Transverse colon (tissue), 3 donors: Measurements from ENCODE around the gene LAMA2.

Source experiments
- POLR2A ChIP-seq: fragments of 450-650 bp; IDR thresholded peaks from one replicate; pipeline ENCODE4 v1.6.1; 2016; ENCODE audit warnings: antibody characterized with exemption, mild to moderate bottlenecking, moderate library complexity
- TF ChIP-seq, protein P1 (sequence below), 5 experiments: fragments of 200-600 bp in 3 of 5; fragments of 450-650 bp in 2 of 5; sonication (generic) in 3 of 5; IDR thresholded peaks; 1 replicate in 2 of 5; 2 replicates in 3 of 5; pipeline ENCODE4 v1.5.1; 2016 to 2017; ENCODE audit warnings: antibody characterized with exemption in 5 of 5, inconsistent platforms in 3 of 5, mild to moderate bottlenecking in 2 of 5, moderate library complexity in 1 of 5

- TF ChIP-seq, protein P1, sequence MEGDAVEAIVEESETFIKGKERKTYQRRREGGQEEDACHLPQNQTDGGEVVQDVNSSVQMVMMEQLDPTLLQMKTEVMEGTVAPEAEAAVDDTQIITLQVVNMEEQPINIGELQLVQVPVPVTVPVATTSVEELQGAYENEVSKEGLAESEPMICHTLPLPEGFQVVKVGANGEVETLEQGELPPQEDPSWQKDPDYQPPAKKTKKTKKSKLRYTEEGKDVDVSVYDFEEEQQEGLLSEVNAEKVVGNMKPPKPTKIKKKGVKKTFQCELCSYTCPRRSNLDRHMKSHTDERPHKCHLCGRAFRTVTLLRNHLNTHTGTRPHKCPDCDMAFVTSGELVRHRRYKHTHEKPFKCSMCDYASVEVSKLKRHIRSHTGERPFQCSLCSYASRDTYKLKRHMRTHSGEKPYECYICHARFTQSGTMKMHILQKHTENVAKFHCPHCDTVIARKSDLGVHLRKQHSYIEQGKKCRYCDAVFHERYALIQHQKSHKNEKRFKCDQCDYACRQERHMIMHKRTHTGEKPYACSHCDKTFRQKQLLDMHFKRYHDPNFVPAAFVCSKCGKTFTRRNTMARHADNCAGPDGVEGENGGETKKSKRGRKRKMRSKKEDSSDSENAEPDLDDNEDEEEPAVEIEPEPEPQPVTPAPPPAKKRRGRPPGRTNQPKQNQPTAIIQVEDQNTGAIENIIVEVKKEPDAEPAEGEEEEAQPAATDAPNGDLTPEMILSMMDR (IDR thresholded peaks at IDR 0.05): no peak
- no peak for TF ChIP-seq POLR2A
Observed at GRCh38 chr6:129188795-129189194, 305.9 kb downstream of the LAMA2 start.
